Endothelial cell of umbilical vein (primary cell): ENCODE results near the gene PLEKHF1. TPM values are rescaled to one million over a fixed set of nuclear protein-coding genes. Genes with fewer than 3 reads are reported as not detected.

ENCODE experiments used
- BruUV-seq: library from RNA; stranded (reverse); fragments of 400-500 nt; replicated peaks from 2 replicates; lab custom pipeline; 2021; lab: Mats Ljungman, UMichigan
- CTCF ChIA-PET: fragments of 300-600, 350-600 bp; sonication (Branson Sonifier 250); formaldehyde crosslinking; loops from one replicate; lab custom pipeline; 2021; ENCODE audit warnings: antibody characterized with exemption, inconsistent platforms; lab: Charles Lee
- POLR2A ChIA-PET: fragments of 300-600, 350-600 bp; sonication (Branson Sonifier 250); formaldehyde crosslinking; loops from one replicate; lab custom pipeline; 2021; ENCODE audit warnings: antibody characterized with exemption, inconsistent platforms; lab: Charles Lee
- DNase-seq: peaks from one replicate; pipeline ENCODE4 v3.0.0-alpha.2; 2011; ENCODE audit warnings: low read depth, low spot score
- FAIRE-seq: peaks from 2 replicates; lab custom pipeline; 2011; peaks lifted over from hg19 to GRCh38; lab: Jason Lieb, UNC
- H2AFZ ChIP-seq: 2 replicates; pipeline ENCODE4 v1.6.0; 2012; ENCODE audit warnings: low read depth, low read length, control low read depth, inconsistent platforms
- H3K27ac ChIP-seq: 2 replicates; pipeline ENCODE4 v1.5.1; 2011; ENCODE audit warnings: low read depth, mild to moderate bottlenecking, control low read depth, low read length, moderate library complexity; ENCODE audit not compliant: insufficient read depth
- H3K27me3 ChIP-seq, 2 experiments: 2 replicates each; pipeline versions ENCODE4 v1.6.0 to v1.6.1; 2011; ENCODE audit warnings: low read length in 2 of 2, mixed read lengths in 1 of 2; ENCODE audit not compliant: control insufficient read depth in 2 of 2, insufficient read depth in 2 of 2
- H3K36me3 ChIP-seq, 2 experiments: 2 replicates in 1 of 2; 3 replicates in 1 of 2; pipeline ENCODE4 v1.5.1; 2011; ENCODE audit warnings: low read length in 2 of 2, mild to moderate bottlenecking in 1 of 2, moderate library complexity in 1 of 2; ENCODE audit not compliant: control insufficient read depth in 2 of 2, insufficient read depth in 2 of 2; ENCODE audit errors: extremely low read depth in 1 of 2
- H3K4me1 ChIP-seq: 3 replicates; pipeline ENCODE4 v1.5.1; 2011; ENCODE audit warnings: mild to moderate bottlenecking, low read length; ENCODE audit not compliant: control insufficient read depth, insufficient read depth; ENCODE audit errors: extremely low read depth
- H3K4me2 ChIP-seq: 2 replicates; pipeline ENCODE4 v1.6.1; 2011; ENCODE audit warnings: low read length, control low read depth, mixed read lengths; ENCODE audit not compliant: insufficient read depth
- H3K4me3 ChIP-seq, 3 experiments: fragments of 200-600 bp in 1 of 3; sonication (generic), shearing (Covaris generic) in 1 of 3; replicated peaks in 1 of 3; 2 replicates each; pipeline ENCODE4 v1.5.1; 2011 to 2016; ENCODE audit warnings: control low read depth in 3 of 3, low read length in 3 of 3, mild to moderate bottlenecking in 2 of 3, inconsistent platforms in 1 of 3, low read depth in 1 of 3, moderate library complexity in 1 of 3; ENCODE audit not compliant: insufficient read depth in 1 of 3
- H3K79me2 ChIP-seq: 2 replicates; pipeline ENCODE4 v1.6.0; 2012; ENCODE audit warnings: low read length, inconsistent platforms; ENCODE audit not compliant: control insufficient read depth, insufficient read depth
- H3K9ac ChIP-seq: replicated peaks from 2 replicates; pipeline ENCODE3; 2011; ENCODE audit warnings: low read length, control low read depth; ENCODE audit not compliant: insufficient read depth; ENCODE audit errors: extremely low read depth
- H3K9me1 ChIP-seq: replicated peaks from 3 replicates; pipeline ENCODE4 v1.6.0; 2011; ENCODE audit warnings: mild to moderate bottlenecking, low read length; ENCODE audit not compliant: control insufficient read depth, insufficient read depth; ENCODE audit errors: extremely low read depth
- H3K9me3 ChIP-seq: replicated peaks from 2 replicates; pipeline ENCODE4 v1.5.1; 2012; ENCODE audit warnings: low read length, inconsistent platforms; ENCODE audit not compliant: control insufficient read depth, insufficient read depth
- H4K20me1 ChIP-seq: replicated peaks from 2 replicates; pipeline ENCODE3; 2011; ENCODE audit warnings: mild to moderate bottlenecking, low read length; ENCODE audit not compliant: control insufficient read depth, insufficient read depth; ENCODE audit errors: extremely low read depth
- EZH2 ChIP-seq: IDR thresholded peaks from 2 replicates; pipeline ENCODE4 v1.6.1; 2012; ENCODE audit warnings: borderline replicate concordance, low read depth, mild to moderate bottlenecking, moderate library complexity, low read length, inconsistent platforms; ENCODE audit not compliant: severe bottlenecking
- FOS ChIP-seq: IDR thresholded peaks from 2 replicates; pipeline ENCODE4 v1.6.1; 2011; ENCODE audit warnings: mild to moderate bottlenecking, low read length, moderate library complexity, borderline replicate concordance; ENCODE audit not compliant: insufficient read depth
- JUN ChIP-seq: IDR thresholded peaks from 2 replicates; pipeline ENCODE4 v1.6.1; 2011; ENCODE audit warnings: borderline replicate concordance, low read depth; ENCODE audit not compliant: insufficient read length, insufficient read depth
- MAX ChIP-seq: IDR thresholded peaks from 2 replicates; pipeline ENCODE4 v1.6.1; 2011; ENCODE audit not compliant: insufficient read depth, insufficient read length
- MYC ChIP-seq: IDR thresholded peaks from one replicate; pipeline ENCODE4 v1.6.1; 2011; ENCODE audit warnings: mild to moderate bottlenecking, low read depth, low read length
- POLR2AphosphoS5 ChIP-seq: IDR thresholded peaks from 2 replicates; pipeline ENCODE4 v1.6.1; 2012; ENCODE audit warnings: low read depth, mild to moderate bottlenecking, control low read depth, low read length, moderate library complexity; ENCODE audit not compliant: insufficient read depth
- dilution Hi-C: fragments of 300-500 bp; cut with MboI; formaldehyde crosslinking; loops from one replicate; pipeline ENCODE4 v1.15.0; 2019; ENCODE audit warnings: low sequenced_read_pairs; ENCODE audit not compliant: extremely low pct_ligation_motif_present
- intact Hi-C: fragments of 100-400 bp; cut with micrococcal nuclease; formaldehyde crosslinking; loops from one replicate; pipeline ENCODE4 v1.10.0; 2022
- polyA plus RNA-seq, 4 experiments: library from polyadenylated mRNA; depleted of rRNA in 3 of 4; stranded (reverse) in 3 of 4; unstranded in 1 of 4; fragments of >200 nt; gene quantifications; 2 replicates each; pipeline versions ENCODE4 v1.2.1 to v1.2.3, GENCODE V29; 2011 to 2012; ENCODE audit warnings: missing spikeins in 1 of 4
- total RNA-seq: library from RNA; stranded (reverse); gene quantifications from 2 replicates; pipeline ENCODE4 v1.2.3, GENCODE V29; 2021
- TF ChIP-seq, protein P1 (sequence below), 2 donors: IDR thresholded peaks; 1 replicate in 1 of 2; 2 replicates in 1 of 2; pipeline ENCODE4 v1.5.1; 2011; ENCODE audit warnings: low read length in 2 of 2, mild to moderate bottlenecking in 2 of 2, moderate library complexity in 2 of 2, control low read depth in 1 of 2, inconsistent platforms in 1 of 2, low read depth in 1 of 2; ENCODE audit not compliant: insufficient read depth in 1 of 2; ENCODE audit errors: extremely low read depth in 1 of 2

PLEKHF1 gene
- total and polyA plus RNA-seq, 2 donors (not counting 3 experiments of a cell fraction or from before 2014, with no cell fraction given): 5.5 TPM

DNA sequence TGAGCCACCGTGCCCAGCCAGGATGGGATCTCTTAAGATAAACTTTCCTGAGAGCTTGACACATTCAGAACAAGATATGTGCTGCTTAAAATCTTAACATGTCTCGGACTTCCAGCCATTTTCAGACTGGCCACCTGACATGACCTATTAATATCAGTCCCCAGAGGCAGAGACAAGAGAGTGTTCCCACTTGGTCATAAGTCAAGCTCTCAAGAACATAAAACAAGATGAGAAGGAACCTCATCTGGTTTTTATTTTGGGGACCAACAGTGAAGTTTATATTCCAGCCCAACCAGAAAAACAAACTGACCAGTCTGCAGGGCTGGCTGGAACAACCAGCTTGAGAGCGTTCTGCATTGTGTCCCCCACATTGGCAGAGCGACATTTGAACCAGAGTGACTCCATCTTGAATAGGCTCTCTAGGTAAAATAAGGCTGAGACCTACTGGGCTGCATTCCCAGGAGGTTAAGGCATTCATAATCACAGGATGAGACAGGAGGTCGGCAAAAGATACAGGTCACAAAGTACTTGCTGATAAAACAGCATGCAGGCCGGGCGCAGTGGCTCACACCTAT, 21.8 kb upstream of the PLEKHF1 start:
- dilution Hi-C loops: no loop called here

More for the DNA sequence above, 21.8 kb upstream of the PLEKHF1 start:
- DNase-seq: no peak
- POLR2A ChIA-PET: no interaction called here
- CTCF ChIA-PET: no interaction called here
- H3K9me3 ChIP-seq: no peaks in the 10 kb centered on the region
- no peaks in the 10 kb centered on the region for H3K4me1 ChIP-seq
- intact Hi-C loops: no loop called here
- no peak overlapping the region for H3K4me2 ChIP-seq
- BruUV-seq: no TSS peak
- no peak overlapping the region for H2AFZ ChIP-seq
- H3K79me2 ChIP-seq: no peaks in the 10 kb centered on the region
- no peak for FAIRE-seq
- H3K27me3 ChIP-seq: peaks cover 0 to 3% of the 10 kb centered on the region in 2 experiments
- no peaks in the 10 kb centered on the region for H3K36me3 ChIP-seq
- no peaks in the 10 kb centered on the region for H4K20me1 ChIP-seq
- H3K27ac ChIP-seq: no peak overlapping the region
- H3K9me1 ChIP-seq: no peaks in the 10 kb centered on the region
- TF ChIP-seq EZH2: no peak
- TF ChIP-seq FOS: no peak
- TF ChIP-seq MYC: no peak
- TF ChIP-seq JUN: no peak
- no peak for TF ChIP-seq MAX
- TF ChIP-seq, protein P1, sequence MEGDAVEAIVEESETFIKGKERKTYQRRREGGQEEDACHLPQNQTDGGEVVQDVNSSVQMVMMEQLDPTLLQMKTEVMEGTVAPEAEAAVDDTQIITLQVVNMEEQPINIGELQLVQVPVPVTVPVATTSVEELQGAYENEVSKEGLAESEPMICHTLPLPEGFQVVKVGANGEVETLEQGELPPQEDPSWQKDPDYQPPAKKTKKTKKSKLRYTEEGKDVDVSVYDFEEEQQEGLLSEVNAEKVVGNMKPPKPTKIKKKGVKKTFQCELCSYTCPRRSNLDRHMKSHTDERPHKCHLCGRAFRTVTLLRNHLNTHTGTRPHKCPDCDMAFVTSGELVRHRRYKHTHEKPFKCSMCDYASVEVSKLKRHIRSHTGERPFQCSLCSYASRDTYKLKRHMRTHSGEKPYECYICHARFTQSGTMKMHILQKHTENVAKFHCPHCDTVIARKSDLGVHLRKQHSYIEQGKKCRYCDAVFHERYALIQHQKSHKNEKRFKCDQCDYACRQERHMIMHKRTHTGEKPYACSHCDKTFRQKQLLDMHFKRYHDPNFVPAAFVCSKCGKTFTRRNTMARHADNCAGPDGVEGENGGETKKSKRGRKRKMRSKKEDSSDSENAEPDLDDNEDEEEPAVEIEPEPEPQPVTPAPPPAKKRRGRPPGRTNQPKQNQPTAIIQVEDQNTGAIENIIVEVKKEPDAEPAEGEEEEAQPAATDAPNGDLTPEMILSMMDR (IDR thresholded peaks at IDR 0.05; ENCODE audit: extremely low read depth in 1 of 2, insufficient read depth in 1 of 2, low read depth in 1 of 2, low read length in 2 of 2): no peak
- no peak for TF ChIP-seq POLR2AphosphoS5
- no peak overlapping the region for H3K4me3 ChIP-seq
- no peak overlapping the region for H3K9ac ChIP-seq
